Esophagus muscularis mucosa (tissue), 4 donors: ENCODE measurements around the gene SPPL2C. TPM values are rescaled to one million over a fixed set of nuclear protein-coding genes. Genes with fewer than 3 reads are reported as not detected.

Experiments used
- DNase-seq: peaks from one replicate; pipeline ENCODE4 v3.0.0-alpha.2; 2017; ENCODE audit errors: extremely low spot score
- H3K27ac ChIP-seq, 4 donors: fragments of 200-600 bp; sonication (generic); replicated peaks in 1 of 4; 1 replicate in 3 of 4; 2 replicates in 1 of 4; pipeline ENCODE4 v1.5.1; 2016 to 2019; ENCODE audit warnings: mild to moderate bottlenecking in 1 of 4
- H3K27me3 ChIP-seq, 4 donors: fragments of 200-600 bp; sonication (generic); one replicate each; pipeline versions ENCODE4 v1.5.1 to v1.6.0; 2016 to 2019
- H3K36me3 ChIP-seq, 4 donors: fragments of 200-600 bp; sonication (generic); one replicate each; pipeline ENCODE4 v1.5.1; 2016 to 2019
- H3K4me1 ChIP-seq, 4 donors: fragments of 200-600 bp; sonication (generic); one replicate each; pipeline ENCODE4 v1.5.1; 2016 to 2019
- H3K4me3 ChIP-seq, 4 donors: fragments of 200-600 bp; sonication (generic); 1 replicate in 2 of 4; 2 replicates in 2 of 4; pipeline ENCODE4 v1.5.1; 2016 to 2019; ENCODE audit warnings: mild to moderate bottlenecking in 4 of 4, moderate library complexity in 1 of 4
- H3K9me3 ChIP-seq, 4 donors: fragments of 200-600 bp; sonication (generic); 1 replicate in 3 of 4; 2 replicates in 1 of 4; pipeline ENCODE4 v1.5.1; 2016 to 2019
- CTCF ChIP-seq, 3 experiments: fragments of 200-600 bp in 2 of 3; fragments of 450-650 bp in 1 of 3; sonication (generic) in 2 of 3; IDR thresholded peaks; one replicate each; pipeline ENCODE4 v1.5.1; 2017 to 2019; ENCODE audit warnings: antibody characterized with exemption in 3 of 3, mild to moderate bottlenecking in 2 of 3, moderate library complexity in 1 of 3
- EP300 ChIP-seq: sonication (generic); formaldehyde crosslinking; IDR thresholded peaks from one replicate; pipeline ENCODE4 v1.6.1; 2017; ENCODE audit warnings: antibody characterized with exemption
- POLR2A ChIP-seq: fragments of 450-650 bp; IDR thresholded peaks from one replicate; pipeline ENCODE4 v1.6.1; 2017; ENCODE audit warnings: antibody characterized with exemption, moderate library complexity, mild to moderate bottlenecking, low read depth
- POLR2AphosphoS5 ChIP-seq, 2 donors: sonication (generic); formaldehyde crosslinking; IDR thresholded peaks; one replicate each; pipeline ENCODE4 v1.6.1; 2017; ENCODE audit warnings: antibody characterized with exemption in 2 of 2
- WGBS: methylation state at CpG from one replicate; pipeline ENCODE4 v1.1.5; 2018; 5-methylcytosine and 5-hydroxymethylcytosine counted together
- intact Hi-C: fragments of 100-400 bp; cut with DNase I; formaldehyde crosslinking; loops from one replicate; pipeline ENCODE4 v1.15.1; 2023
- total RNA-seq, 4 donors: library from RNA; depleted of rRNA; stranded (reverse); fragments of >200 nt; gene quantifications; one replicate each; pipeline versions ENCODE4 v1.1.0 to v1.2.1, GENCODE V29; 2016

SPPL2C gene
- total RNA-seq, 4 donors from 2014 or later = not detected

GRCh38 chr17:45818699-45819098 is 26.0 kb upstream of the SPPL2C start:
- Histone ChIP-seq H3K9me3 (no peaks in the 10 kb centered on the region), H3K4me3 (no peak overlapping the region), H3K4me1 (no peaks in the 10 kb centered on the region), H3K27ac (no peak overlapping the region), H3K27me3 (peaks cover 0 to 25% (median 0%) of the 10 kb centered on the region in 4 donors), H3K36me3 (no peaks in the 10 kb centered on the region)
- intact Hi-C loops = no loop called here
- WGBS = 77% methylated on average over 4 of the region's 4 CpGs
- no peak for DNase-seq
- TF ChIP-seq POLR2AphosphoS5 (IDR thresholded peaks at IDR 0.05) = no peak
- TF ChIP-seq CTCF (IDR thresholded peaks at IDR 0.05) = no peak
- TF ChIP-seq POLR2A = no peak

GRCh38 chr17:45819632-45820031 is 25.0 kb upstream of the SPPL2C start:
- H3K9me3 ChIP-seq = no peaks in the 10 kb centered on the region
- no peak for DNase-seq
- intact Hi-C loops = no loop called here
- H3K27me3 ChIP-seq = peaks cover 0 to 30% (median 0%) of the 10 kb centered on the region in 4 donors
- no peak overlapping the region for H3K27ac ChIP-seq
- TF ChIP-seq POLR2AphosphoS5 (IDR thresholded peaks at IDR 0.05) (no peak), POLR2A (no peak), EP300 (no peak), CTCF (IDR thresholded peaks at IDR 0.05) (no peak)
- no peaks in the 10 kb centered on the region for H3K36me3 ChIP-seq
- WGBS = 82% methylated on average over 5 of the region's 6 CpGs
- H3K4me3 ChIP-seq = no peak overlapping the region
- no peaks in the 10 kb centered on the region for H3K4me1 ChIP-seq

- TF ChIP-seq CTCF (IDR thresholded peaks at IDR 0.05) (no peak), POLR2AphosphoS5 (IDR thresholded peaks at IDR 0.05) (no peak), EP300 (no peak), POLR2A (no peak)
- H3K27me3 ChIP-seq = peaks cover 0 to 36% (median under 1%) of the 10 kb centered on the region in 4 donors
- WGBS = 74% methylated on average over 6 of the region's 6 CpGs
- H3K4me1 ChIP-seq = no peaks in the 10 kb centered on the region
- no peaks in the 10 kb centered on the region for H3K9me3 ChIP-seq
- no peak overlapping the region for H3K4me3 ChIP-seq
- H3K36me3 ChIP-seq = no peaks in the 10 kb centered on the region
- no peak overlapping the region for H3K27ac ChIP-seq
- intact Hi-C loops = no loop called here
- no peak for DNase-seq
Observed at GRCh38 chr17:45820052-45820780, 24.5 kb upstream of the SPPL2C start.

GRCh38 chr17:45821147-45821546 is 23.5 kb upstream of the SPPL2C start:
- H3K27ac ChIP-seq = no peak overlapping the region
- intact Hi-C loops = no loop called here
- WGBS = 86% methylated on average over 9 of the region's 9 CpGs
- TF ChIP-seq CTCF (IDR thresholded peaks at IDR 0.05) (no peak), EP300 (no peak), POLR2A (no peak), POLR2AphosphoS5 (IDR thresholded peaks at IDR 0.05) (no peak)
- no peak overlapping the region for H3K4me3 ChIP-seq
- DNase-seq = no peak
- H3K36me3 ChIP-seq = no peaks in the 10 kb centered on the region
- H3K27me3 ChIP-seq = peaks cover 0 to 46% (median 2%) of the 10 kb centered on the region in 4 donors
- H3K4me1 ChIP-seq = no peaks in the 10 kb centered on the region
- H3K9me3 ChIP-seq = no peaks in the 10 kb centered on the region

DNA sequence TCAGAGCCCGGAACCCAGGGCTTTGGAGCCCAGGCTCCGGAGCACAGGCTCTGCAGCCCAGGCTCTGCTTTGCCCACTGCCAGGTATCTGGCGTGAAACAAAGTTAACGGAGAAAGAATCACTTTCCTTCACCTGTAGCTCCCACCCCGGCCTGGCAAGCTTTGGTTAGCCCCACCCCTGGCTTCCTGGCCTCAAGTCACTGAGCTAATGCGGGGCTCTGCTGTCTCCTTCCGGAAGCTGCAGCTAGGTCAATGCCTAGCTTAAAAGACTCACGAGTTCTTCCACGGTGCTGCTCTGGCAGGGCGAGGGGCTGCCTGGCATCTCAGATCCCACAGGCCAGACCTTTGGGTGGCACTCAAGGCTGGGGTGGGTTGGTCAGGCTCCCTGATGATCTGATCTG is 21.1 kb upstream of the SPPL2C start:
- Histone ChIP-seq H3K36me3 (no peaks in the 10 kb centered on the region), H3K27me3 (peaks cover 0 to 57% (median 2%) of the 10 kb centered on the region in 4 donors), H3K4me1 (no peaks in the 10 kb centered on the region), H3K4me3 (no peak overlapping the region), H3K9me3 (no peaks in the 10 kb centered on the region), H3K27ac (no peak overlapping the region)
- intact Hi-C loops = no loop called here
- TF ChIP-seq EP300 = no peak
- TF ChIP-seq POLR2AphosphoS5 (IDR thresholded peaks at IDR 0.05) = no peak
- no peak for TF ChIP-seq CTCF (IDR thresholded peaks at IDR 0.05)
- no peak for TF ChIP-seq POLR2A
- DNase-seq = no peak
- whole genome bisulfite sequencing = 83% methylated on average over 6 of the region's 10 CpGs
